ENCODE data around the gene ALPL. TPM values are rescaled to one million over a fixed set of nuclear protein-coding genes. Genes with fewer than 3 reads are reported as not detected.

Gene ALPL
- total and polyA plus RNA-seq, 9 of the 15 experiments (the other 6 are each of a cell fraction or from before 2014, with no cell fraction given), result 0.04 to 0.38 (median 0.18) TPM; not detected in 4

DNA sequence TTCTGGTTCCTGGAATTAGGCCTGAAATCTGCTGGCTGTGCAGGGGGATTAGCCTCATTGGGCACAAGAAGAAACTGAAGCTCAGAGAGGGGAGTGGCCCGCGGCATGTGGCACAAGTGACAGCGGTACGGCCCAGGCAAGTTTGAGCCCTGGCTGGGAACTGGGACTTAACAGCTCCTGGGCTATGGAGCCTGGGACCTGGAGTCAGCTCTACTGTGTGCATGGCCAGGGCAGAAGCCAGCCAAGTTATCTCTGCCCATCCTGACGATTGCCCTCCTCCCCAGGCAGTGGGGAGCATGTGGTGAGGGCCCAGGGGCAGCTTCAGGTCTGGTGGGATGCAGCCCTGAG lies 61.3 kb downstream of the ALPL start:
- H3K4me2 ChIP-seq (ENCODE audit: insufficient read depth, low read length), result no peak overlapping the region
- WGBS (ENCODE audit: insufficient coverage, low coverage, missing lambda C conversion rate), result 27% methylated on average over 5 of the region's 5 CpGs
- BruUV-seq (replicated peaks), result no TSS peak

More for the DNA sequence above, 61.3 kb downstream of the ALPL start:
- no peaks in the 10 kb centered on the region for H3K9me1 ChIP-seq (ENCODE audit: control insufficient read depth, insufficient read depth, low read length)
- peaks cover 4 to 28% of the 10 kb centered on the region in 2 experiments; a peak in 4 of 5 replicates for H3K4me1 ChIP-seq (replicated peaks in 1 of 2; ENCODE audit: control insufficient read depth in 2 of 2, insufficient read depth in 2 of 2, low read length in 2 of 2)
- FAIRE-seq, result no peak
- no peak for ATAC-seq
- no peaks in the 10 kb centered on the region; the same call in 1 of the 2 replicates for H4K20me1 ChIP-seq (replicated peaks; ENCODE audit: control insufficient read depth, insufficient read depth, low read length)
- no peaks in the 10 kb centered on the region for H3K36me3 ChIP-seq (ENCODE audit: control insufficient read depth, insufficient read depth, low read length)
- in situ Hi-C loops (cut with MboI), result no loop called here
- H3K9me3 ChIP-seq (replicated peaks; ENCODE audit: control insufficient read depth, insufficient read depth, low read depth, low read length), result no peaks in the 10 kb centered on the region
- intact Hi-C loops (cut with micrococcal nuclease), result loop anchor here (10.0 kb wide), 1 partner anchor 196 kb away; no protein-coding TSS in a partner anchor
- H3K4me3 ChIP-seq, result no peak overlapping the region
- POLR2A ChIA-PET, result interaction anchor here (0.7 to 1.4 kb wide), 2 partner anchors 8 to 10 kb away, joined by 4 to 5 read pairs; no protein-coding TSS in a partner anchor
- H3K79me2 ChIP-seq (ENCODE audit: control insufficient read depth, insufficient read depth, low read length), result no peaks in the 10 kb centered on the region
- H3K27ac ChIP-seq (ENCODE audit: extremely low read depth, low read depth, low read length), result no peak overlapping the region
- TF ChIP-seq, protein P1, sequence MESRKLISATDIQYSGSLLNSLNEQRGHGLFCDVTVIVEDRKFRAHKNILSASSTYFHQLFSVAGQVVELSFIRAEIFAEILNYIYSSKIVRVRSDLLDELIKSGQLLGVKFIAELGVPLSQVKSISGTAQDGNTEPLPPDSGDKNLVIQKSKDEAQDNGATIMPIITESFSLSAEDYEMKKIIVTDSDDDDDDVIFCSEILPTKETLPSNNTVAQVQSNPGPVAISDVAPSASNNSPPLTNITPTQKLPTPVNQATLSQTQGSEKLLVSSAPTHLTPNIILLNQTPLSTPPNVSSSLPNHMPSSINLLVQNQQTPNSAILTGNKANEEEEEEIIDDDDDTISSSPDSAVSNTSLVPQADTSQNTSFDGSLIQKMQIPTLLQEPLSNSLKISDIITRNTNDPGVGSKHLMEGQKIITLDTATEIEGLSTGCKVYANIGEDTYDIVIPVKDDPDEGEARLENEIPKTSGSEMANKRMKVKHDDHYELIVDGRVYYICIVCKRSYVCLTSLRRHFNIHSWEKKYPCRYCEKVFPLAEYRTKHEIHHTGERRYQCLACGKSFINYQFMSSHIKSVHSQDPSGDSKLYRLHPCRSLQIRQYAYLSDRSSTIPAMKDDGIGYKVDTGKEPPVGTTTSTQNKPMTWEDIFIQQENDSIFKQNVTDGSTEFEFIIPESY (CRISPR knock-in tag; IDR thresholded peaks at IDR 0.05), result peak; percentile 73; the same call in 1 of the 2 replicates
- TF ChIP-seq ZNF41 (CRISPR knock-in tag; conservative IDR thresholded peaks at IDR 0.05), result no peak
- no peak overlapping the region for H2AFZ ChIP-seq (ENCODE audit: low read depth, low read length)
- DNase-seq (ENCODE audit: extremely low read depth in 1 of 4, low spot score in 3 of 4), result no peak
- CTCF ChIA-PET (ENCODE audit: low intra/inter-chr PET ratio), result no interaction called here
- 0 out of 5 replicates have a peak, but pooled peaks cover 0 to 10% of the 10 kb centered on the region in 2 experiments for H3K27me3 ChIP-seq (ENCODE audit: control insufficient read depth in 2 of 2, insufficient read depth in 2 of 2, low read length in 2 of 2)
- peak overlapping the region in 1 of 2 experiments; percentile 43; a peak in 1 of 4 replicates for H3K9ac ChIP-seq (ENCODE audit: insufficient read depth in 1 of 2, low read depth in 2 of 2, low read length in 2 of 2)
